WTC11 (cell line): ENCODE data around the gene FBXL4.

ENCODE experiments used
- KAT7 ChIP-seq: sonication (generic); formaldehyde crosslinking; IDR thresholded peaks from 2 replicates; pipeline ENCODE4 v1.8.1; 2023; ENCODE audit warnings: missing genetic modification reagents, mild to moderate bottlenecking, borderline replicate concordance
- OVOL2 ChIP-seq: fragments of 250-450 bp; sonication (Bioruptor Pico); IDR thresholded peaks from 2 replicates; pipeline ENCODE4 v1.9.0; 2021; ENCODE audit warnings: mild to moderate bottlenecking, borderline replicate concordance
- TCF7 ChIP-seq: sonication (generic); formaldehyde crosslinking; IDR thresholded peaks from 2 replicates; pipeline ENCODE4 v1.8.0; 2022; ENCODE audit warnings: mild to moderate bottlenecking, low read depth, missing genetic modification reagents, moderate library complexity
- ZNF232 ChIP-seq: sonication (generic); formaldehyde crosslinking; IDR thresholded peaks from 2 replicates; pipeline ENCODE4 v1.8.0; 2022; ENCODE audit warnings: mild to moderate bottlenecking, missing genetic modification reagents
- TF ChIP-seq, protein P1 (sequence below): fragments of 200-600 bp; IDR thresholded peaks from 2 replicates; pipeline ENCODE4 v1.8.0; 2022; ENCODE audit warnings: antibody characterized with exemption
- TF ChIP-seq, protein P2 (sequence below): sonication (generic); formaldehyde crosslinking; IDR thresholded peaks from 2 replicates; pipeline ENCODE4 v1.8.1; 2022; ENCODE audit warnings: low read depth, missing genetic modification reagents, borderline replicate concordance
- TF ChIP-seq, protein P3 (sequence below): sonication (generic); formaldehyde crosslinking; IDR thresholded peaks from 2 replicates; pipeline ENCODE4 v1.8.0; 2022; ENCODE audit warnings: mild to moderate bottlenecking, missing genetic modification reagents

DNA sequence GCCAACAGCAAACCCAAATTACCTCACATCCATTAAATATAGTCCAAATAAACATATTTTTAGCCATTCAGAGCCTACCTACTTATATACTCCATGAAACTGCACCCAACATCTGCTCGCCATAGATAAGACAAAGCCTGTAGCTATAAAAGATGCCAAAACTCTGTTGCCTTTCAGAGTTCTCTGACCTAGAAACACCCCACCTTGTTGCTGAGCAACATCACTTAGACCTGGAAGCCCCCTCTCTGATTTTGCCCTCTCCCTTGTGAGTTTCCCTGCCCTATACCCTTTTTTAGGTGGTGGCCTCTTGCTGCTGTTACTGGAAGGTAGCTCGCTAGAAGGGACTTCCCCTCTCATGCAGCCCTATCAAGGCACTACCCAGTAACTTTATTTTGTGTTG is 27.7 kb upstream of the FBXL4 start:
- TF ChIP-seq, protein P1, sequence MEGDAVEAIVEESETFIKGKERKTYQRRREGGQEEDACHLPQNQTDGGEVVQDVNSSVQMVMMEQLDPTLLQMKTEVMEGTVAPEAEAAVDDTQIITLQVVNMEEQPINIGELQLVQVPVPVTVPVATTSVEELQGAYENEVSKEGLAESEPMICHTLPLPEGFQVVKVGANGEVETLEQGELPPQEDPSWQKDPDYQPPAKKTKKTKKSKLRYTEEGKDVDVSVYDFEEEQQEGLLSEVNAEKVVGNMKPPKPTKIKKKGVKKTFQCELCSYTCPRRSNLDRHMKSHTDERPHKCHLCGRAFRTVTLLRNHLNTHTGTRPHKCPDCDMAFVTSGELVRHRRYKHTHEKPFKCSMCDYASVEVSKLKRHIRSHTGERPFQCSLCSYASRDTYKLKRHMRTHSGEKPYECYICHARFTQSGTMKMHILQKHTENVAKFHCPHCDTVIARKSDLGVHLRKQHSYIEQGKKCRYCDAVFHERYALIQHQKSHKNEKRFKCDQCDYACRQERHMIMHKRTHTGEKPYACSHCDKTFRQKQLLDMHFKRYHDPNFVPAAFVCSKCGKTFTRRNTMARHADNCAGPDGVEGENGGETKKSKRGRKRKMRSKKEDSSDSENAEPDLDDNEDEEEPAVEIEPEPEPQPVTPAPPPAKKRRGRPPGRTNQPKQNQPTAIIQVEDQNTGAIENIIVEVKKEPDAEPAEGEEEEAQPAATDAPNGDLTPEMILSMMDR = no peak
- no peak for TF ChIP-seq KAT7
- TF ChIP-seq ZNF232 (CRISPR knock-in tag) = no peak
- TF ChIP-seq OVOL2 (CRISPR knock-in tag) = no peak
- TF ChIP-seq, protein P2, sequence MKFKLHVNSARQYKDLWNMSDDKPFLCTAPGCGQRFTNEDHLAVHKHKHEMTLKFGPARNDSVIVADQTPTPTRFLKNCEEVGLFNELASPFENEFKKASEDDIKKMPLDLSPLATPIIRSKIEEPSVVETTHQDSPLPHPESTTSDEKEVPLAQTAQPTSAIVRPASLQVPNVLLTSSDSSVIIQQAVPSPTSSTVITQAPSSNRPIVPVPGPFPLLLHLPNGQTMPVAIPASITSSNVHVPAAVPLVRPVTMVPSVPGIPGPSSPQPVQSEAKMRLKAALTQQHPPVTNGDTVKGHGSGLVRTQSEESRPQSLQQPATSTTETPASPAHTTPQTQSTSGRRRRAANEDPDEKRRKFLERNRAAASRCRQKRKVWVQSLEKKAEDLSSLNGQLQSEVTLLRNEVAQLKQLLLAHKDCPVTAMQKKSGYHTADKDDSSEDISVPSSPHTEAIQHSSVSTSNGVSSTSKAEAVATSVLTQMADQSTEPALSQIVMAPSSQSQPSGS (CRISPR knock-in tag) = no peak
- TF ChIP-seq TCF7 (CRISPR knock-in tag) = no peak
- TF ChIP-seq, protein P3, sequence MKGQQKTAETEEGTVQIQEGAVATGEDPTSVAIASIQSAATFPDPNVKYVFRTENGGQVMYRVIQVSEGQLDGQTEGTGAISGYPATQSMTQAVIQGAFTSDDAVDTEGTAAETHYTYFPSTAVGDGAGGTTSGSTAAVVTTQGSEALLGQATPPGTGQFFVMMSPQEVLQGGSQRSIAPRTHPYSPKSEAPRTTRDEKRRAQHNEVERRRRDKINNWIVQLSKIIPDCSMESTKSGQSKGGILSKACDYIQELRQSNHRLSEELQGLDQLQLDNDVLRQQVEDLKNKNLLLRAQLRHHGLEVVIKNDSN (CRISPR knock-in tag) = no peak
